GM12864 (cell line): ENCODE results near the gene TRIM71.

Experiments used
- DNase-seq: peaks from one replicate; pipeline ENCODE4 v3.0.0-alpha.2; 2011; ENCODE audit warnings: low read depth
- H3K4me3 ChIP-seq: 2 replicates; pipeline ENCODE4 v1.5.1; 2011; ENCODE audit warnings: mild to moderate bottlenecking, low read depth, low read length, control low read depth
- TF ChIP-seq, protein P1 (sequence below): IDR thresholded peaks from 2 replicates; pipeline ENCODE4 v1.5.1; 2011; ENCODE audit warnings: low read depth, mild to moderate bottlenecking, moderate library complexity, low read length, control low read depth, inconsistent platforms; ENCODE audit errors: missing control alignments

The TRIM71 gene

GRCh38 chr3:32831791-32832190, 14.0 kb downstream of the TRIM71 start:
- TF ChIP-seq, protein P1, sequence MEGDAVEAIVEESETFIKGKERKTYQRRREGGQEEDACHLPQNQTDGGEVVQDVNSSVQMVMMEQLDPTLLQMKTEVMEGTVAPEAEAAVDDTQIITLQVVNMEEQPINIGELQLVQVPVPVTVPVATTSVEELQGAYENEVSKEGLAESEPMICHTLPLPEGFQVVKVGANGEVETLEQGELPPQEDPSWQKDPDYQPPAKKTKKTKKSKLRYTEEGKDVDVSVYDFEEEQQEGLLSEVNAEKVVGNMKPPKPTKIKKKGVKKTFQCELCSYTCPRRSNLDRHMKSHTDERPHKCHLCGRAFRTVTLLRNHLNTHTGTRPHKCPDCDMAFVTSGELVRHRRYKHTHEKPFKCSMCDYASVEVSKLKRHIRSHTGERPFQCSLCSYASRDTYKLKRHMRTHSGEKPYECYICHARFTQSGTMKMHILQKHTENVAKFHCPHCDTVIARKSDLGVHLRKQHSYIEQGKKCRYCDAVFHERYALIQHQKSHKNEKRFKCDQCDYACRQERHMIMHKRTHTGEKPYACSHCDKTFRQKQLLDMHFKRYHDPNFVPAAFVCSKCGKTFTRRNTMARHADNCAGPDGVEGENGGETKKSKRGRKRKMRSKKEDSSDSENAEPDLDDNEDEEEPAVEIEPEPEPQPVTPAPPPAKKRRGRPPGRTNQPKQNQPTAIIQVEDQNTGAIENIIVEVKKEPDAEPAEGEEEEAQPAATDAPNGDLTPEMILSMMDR: no peak

GRCh38 chr3:32832193-32832592, 14.4 kb downstream of the TRIM71 start:
- TF ChIP-seq, protein P1: no peak
- DNase-seq: no peak
- no peak overlapping the region for H3K4me3 ChIP-seq

More at GRCh38 chr3:32831791-32832190, 14.0 kb downstream of the TRIM71 start:
- H3K4me3 ChIP-seq: no peak overlapping the region
- no peak for DNase-seq

DNA sequence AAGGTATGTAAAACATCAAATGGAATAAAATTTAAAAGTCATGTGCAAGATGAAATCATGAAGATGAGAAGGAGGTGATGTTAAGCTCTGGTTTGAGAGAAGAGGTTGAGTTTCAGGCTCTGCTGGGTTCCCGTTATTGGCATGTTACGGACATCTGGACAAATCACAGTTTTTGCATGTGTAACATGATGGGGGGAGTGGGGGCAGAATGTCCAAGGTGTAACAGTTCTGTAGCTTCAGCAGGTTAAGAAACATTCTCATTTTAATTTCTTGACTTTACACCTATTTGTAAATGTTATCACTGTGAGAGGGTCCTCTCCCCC, 17.2 kb downstream of the TRIM71 start:
- DNase-seq: no peak
- TF ChIP-seq, protein P1: no peak
- no peak overlapping the region for H3K4me3 ChIP-seq

GRCh38 chr3:32835961-32836360, 18.2 kb downstream of the TRIM71 start:
- TF ChIP-seq, protein P1: no peak
- no peak for DNase-seq
- no peak overlapping the region for H3K4me3 ChIP-seq

- TF ChIP-seq, protein P1: no peak
- no peak overlapping the region for H3K4me3 ChIP-seq
Measured at GRCh38 chr3:32836601-32837000, 18.8 kb downstream of the TRIM71 start.

DNA sequence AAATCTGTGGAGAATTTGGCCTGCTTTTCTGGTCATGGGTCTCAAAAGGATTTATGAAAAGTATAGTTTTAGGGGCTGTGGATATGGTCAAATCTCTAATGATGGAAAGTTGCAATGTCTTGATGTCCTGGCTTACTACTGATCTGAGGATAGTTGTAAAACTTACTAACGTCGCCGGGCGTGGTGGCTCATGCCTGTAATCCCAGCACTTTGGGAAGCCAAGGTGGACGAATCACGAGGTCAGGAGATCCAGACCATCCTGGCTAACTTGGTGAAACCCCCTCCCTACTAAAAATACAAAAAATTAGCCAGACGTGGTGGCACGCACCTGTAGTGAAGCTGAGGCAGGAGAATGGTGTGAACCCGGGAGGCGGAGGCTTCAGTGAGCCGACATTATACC, 19.6 kb downstream of the TRIM71 start:
- H3K4me3 ChIP-seq: no peak overlapping the region
- TF ChIP-seq, protein P1: no peak
- no peak for DNase-seq

More at GRCh38 chr3:32836601-32837000, 18.8 kb downstream of the TRIM71 start:
- DNase-seq: no peak

- DNase-seq: no peak
- no peak overlapping the region for H3K4me3 ChIP-seq
- TF ChIP-seq, protein P1: no peak
Measured at GRCh38 chr3:32837789-32838188, 20.0 kb downstream of the TRIM71 start.
